ENCODE data around the gene GALNTL6. TPM values are rescaled to one million over a fixed set of nuclear protein-coding genes. Genes with fewer than 3 reads are reported as not detected.

GALNTL6 gene
- total RNA-seq, 1 donor from 2014 or later: not detected

DNA sequence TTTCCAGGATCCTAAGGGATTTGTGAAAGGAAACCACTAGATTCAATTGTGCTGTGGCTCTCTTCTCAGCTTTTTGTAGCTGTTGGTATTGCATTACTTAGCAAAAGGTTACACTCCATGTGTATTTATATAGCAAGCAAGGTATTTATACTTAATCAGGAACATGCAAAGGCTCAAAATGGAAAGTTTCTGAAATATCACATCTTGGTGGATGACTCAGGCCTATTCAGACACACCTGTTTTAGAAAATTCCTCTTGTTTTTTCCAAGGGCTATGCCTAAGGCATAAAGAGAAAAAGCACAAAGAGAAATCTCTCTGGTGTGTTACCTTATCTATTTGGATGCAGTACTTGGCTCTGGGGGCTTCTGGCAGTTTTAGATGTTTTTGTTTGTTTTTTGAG is 1211.0 kb downstream of the GALNTL6 start:
- DNase-seq (ENCODE audit: low read depth) (no peak), FAIRE-seq (peak; percentile 36)
- TF ChIP-seq, protein P1, sequence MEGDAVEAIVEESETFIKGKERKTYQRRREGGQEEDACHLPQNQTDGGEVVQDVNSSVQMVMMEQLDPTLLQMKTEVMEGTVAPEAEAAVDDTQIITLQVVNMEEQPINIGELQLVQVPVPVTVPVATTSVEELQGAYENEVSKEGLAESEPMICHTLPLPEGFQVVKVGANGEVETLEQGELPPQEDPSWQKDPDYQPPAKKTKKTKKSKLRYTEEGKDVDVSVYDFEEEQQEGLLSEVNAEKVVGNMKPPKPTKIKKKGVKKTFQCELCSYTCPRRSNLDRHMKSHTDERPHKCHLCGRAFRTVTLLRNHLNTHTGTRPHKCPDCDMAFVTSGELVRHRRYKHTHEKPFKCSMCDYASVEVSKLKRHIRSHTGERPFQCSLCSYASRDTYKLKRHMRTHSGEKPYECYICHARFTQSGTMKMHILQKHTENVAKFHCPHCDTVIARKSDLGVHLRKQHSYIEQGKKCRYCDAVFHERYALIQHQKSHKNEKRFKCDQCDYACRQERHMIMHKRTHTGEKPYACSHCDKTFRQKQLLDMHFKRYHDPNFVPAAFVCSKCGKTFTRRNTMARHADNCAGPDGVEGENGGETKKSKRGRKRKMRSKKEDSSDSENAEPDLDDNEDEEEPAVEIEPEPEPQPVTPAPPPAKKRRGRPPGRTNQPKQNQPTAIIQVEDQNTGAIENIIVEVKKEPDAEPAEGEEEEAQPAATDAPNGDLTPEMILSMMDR (IDR thresholded peaks at IDR 0.05; ENCODE audit: insufficient read depth, low read length, severe bottlenecking): no peak
- no peaks in the 10 kb centered on the region for H3K36me3 ChIP-seq (ENCODE audit: control insufficient read depth, insufficient read depth, low read length)
- no peaks in the 10 kb centered on the region for H3K27me3 ChIP-seq (ENCODE audit: control insufficient read depth, insufficient read depth, low read length)
- H3K4me3 ChIP-seq (ENCODE audit: low read depth, low read length): no peak overlapping the region

DNA sequence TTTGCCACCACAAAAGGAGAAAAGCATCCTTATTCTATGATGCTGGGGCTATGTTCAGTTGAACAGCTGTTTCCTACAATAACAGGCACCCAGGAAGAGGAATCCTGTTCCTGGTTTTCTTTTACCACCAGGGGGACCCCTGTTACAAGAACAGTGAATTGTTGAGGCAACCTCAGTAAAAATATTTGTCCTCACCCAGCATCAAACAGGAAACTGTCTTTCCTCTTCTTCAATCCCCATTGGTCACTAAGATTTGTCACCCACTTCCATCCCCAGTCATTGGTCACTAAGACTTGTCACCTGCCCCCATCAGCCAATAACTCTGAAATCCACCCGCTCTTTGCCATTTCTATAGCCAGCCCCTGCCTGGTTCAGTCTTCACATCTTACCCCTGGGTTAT is 1211.9 kb downstream of the GALNTL6 start:
- peak; percentile 70 for DNase-seq (ENCODE audit: low read depth)
- Histone ChIP-seq H3K36me3 (ENCODE audit: control insufficient read depth, insufficient read depth, low read length) (no peaks in the 10 kb centered on the region), H3K27me3 (ENCODE audit: control insufficient read depth, insufficient read depth, low read length) (no peaks in the 10 kb centered on the region), H3K4me3 (ENCODE audit: low read depth, low read length) (no peak overlapping the region)
- TF ChIP-seq, protein P1 (IDR thresholded peaks at IDR 0.05; ENCODE audit: insufficient read depth, low read length, severe bottlenecking): peak; percentile 68
- FAIRE-seq: no peak

DNA sequence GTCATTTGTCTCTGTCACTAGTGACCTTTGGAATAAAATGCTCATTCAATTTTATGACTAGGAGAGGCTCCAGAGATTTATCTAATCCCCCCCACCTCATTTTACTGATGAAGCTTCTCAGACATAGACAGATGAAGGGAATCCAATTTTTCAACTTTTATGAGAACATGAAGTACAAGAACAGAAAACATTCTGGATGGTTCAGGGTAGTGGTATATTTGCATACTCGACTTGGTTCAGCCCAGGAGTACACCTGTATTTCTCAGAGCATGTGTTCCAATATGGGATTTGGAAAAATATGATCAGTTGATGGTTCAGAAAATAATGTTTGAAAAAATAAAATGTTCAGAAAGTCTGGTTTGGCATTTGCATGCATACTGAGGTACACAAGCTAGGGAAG is 1224.0 kb downstream of the GALNTL6 start:
- H3K36me3 ChIP-seq (ENCODE audit: control insufficient read depth, insufficient read depth, low read length): no peaks in the 10 kb centered on the region
- H3K4me3 ChIP-seq (ENCODE audit: low read depth, low read length): no peak overlapping the region
- no peaks in the 10 kb centered on the region for H3K27me3 ChIP-seq (ENCODE audit: control insufficient read depth, insufficient read depth, low read length)
- TF ChIP-seq, protein P1 (IDR thresholded peaks at IDR 0.05; ENCODE audit: insufficient read depth, low read length, severe bottlenecking): no peak
- DNase-seq (ENCODE audit: low read depth) (no peak), FAIRE-seq (no peak)

DNA sequence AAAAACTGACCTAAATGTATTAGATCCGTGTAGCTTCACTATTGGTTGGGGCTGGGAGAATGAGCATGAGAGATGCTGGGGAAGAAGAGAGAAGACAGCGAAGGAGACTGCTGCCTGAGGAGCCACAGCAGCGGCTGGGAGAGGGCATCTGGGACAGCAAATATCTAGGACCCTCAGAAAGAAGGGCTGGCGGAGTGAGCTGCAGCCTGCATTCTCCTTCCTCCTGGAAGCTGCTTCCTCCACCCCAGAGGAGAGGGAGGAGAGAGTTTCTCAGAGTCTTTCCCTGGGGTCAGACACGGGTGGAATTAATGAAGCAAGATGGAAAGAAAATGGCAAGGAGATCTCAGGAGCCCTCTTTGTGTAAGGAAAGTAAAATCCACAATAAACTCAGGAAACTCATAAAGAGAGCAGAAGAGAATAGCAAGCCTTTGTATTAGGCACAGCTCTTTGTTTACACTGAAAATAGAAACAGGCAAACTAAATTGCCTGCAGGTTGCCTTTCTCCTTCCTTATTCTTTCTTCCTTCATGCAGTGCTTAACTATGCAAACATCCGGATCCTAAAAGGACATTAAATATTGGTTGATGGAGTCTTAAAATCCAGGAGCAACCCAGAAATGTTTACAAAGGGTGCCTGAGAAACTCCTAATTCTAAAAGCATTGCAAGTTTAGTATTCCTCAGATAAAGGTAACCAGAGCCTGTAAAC is 1225.1 kb downstream of the GALNTL6 start:
- no peaks in the 10 kb centered on the region for H3K36me3 ChIP-seq (ENCODE audit: control insufficient read depth, insufficient read depth, low read length)
- FAIRE-seq (no peak), DNase-seq (ENCODE audit: low read depth) (no peak)
- TF ChIP-seq, protein P1 (IDR thresholded peaks at IDR 0.05; ENCODE audit: insufficient read depth, low read length, severe bottlenecking): no peak
- no peaks in the 10 kb centered on the region for H3K27me3 ChIP-seq (ENCODE audit: control insufficient read depth, insufficient read depth, low read length)
- H3K4me3 ChIP-seq (ENCODE audit: low read depth, low read length): no peak overlapping the region

DNA sequence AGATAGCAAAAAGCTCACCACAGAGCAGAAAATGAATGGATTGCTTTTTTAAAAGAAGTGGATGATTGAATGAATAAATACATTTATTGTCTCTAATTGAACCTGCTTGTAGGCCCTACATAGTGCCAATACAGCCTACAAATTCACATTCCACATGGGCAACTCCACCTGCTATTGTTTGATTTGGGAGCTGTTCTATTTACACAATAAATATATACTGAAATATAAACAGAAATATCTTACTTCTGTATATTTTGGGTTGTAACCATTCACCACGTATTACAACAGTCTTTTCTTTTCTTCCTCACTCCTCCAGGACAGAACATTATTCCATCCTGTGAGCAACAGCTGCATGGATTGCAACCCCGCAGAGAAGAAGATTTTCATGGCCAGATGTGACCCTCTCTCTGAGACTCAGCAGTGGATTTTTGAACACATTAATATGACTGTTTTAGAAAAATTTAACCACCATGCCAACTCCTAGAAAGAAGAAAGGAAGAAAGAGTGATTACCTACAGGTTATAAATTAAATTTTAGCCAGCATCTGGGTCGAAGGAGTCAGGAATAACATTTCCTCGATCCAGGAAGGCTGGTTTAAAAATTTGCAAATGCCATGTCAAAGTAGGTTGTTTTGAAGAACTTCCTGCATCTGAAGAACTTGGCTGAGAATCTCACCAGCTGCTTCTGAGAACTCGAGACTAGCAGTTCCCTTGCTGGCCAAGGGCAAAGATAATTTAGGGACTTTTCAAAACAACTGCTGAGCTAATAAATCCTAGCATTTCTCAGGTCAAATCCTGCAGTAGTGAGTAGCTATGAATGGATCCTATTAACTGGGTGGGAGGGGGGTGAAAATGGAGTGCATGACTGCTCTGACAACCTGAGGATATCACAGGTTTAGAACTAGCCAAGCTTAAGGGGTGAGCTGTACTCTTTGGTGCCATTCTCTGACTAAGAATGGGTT is 1226.7 kb downstream of the GALNTL6 start:
- DNase-seq (ENCODE audit: low read depth) (peak; percentile 10), FAIRE-seq (no peak)
- no peaks in the 10 kb centered on the region for H3K36me3 ChIP-seq (ENCODE audit: control insufficient read depth, insufficient read depth, low read length)
- TF ChIP-seq, protein P1 (IDR thresholded peaks at IDR 0.05; ENCODE audit: insufficient read depth, low read length, severe bottlenecking): no peak
- no peak overlapping the region for H3K4me3 ChIP-seq (ENCODE audit: low read depth, low read length)
- no peaks in the 10 kb centered on the region for H3K27me3 ChIP-seq (ENCODE audit: control insufficient read depth, insufficient read depth, low read length)
